OCI-LY3 (cell line): ENCODE results near the gene SLC13A2.

Experiments
- EZH2phosphoT487 ChIP-seq: fragments of 200-600 bp; shearing (Covaris generic); IDR thresholded peaks from 2 replicates; pipeline ENCODE4 v1.6.1; 2018; ENCODE audit warnings: antibody characterized with exemption, mixed run types, low read depth
- TF ChIP-seq, protein P1 (sequence below): fragments of 200-600, 300-600 bp; sonication (generic); IDR thresholded peaks from 2 replicates; pipeline ENCODE4 v1.5.1; 2014; ENCODE audit warnings: antibody characterized with exemption, low read length, low read depth

DNA sequence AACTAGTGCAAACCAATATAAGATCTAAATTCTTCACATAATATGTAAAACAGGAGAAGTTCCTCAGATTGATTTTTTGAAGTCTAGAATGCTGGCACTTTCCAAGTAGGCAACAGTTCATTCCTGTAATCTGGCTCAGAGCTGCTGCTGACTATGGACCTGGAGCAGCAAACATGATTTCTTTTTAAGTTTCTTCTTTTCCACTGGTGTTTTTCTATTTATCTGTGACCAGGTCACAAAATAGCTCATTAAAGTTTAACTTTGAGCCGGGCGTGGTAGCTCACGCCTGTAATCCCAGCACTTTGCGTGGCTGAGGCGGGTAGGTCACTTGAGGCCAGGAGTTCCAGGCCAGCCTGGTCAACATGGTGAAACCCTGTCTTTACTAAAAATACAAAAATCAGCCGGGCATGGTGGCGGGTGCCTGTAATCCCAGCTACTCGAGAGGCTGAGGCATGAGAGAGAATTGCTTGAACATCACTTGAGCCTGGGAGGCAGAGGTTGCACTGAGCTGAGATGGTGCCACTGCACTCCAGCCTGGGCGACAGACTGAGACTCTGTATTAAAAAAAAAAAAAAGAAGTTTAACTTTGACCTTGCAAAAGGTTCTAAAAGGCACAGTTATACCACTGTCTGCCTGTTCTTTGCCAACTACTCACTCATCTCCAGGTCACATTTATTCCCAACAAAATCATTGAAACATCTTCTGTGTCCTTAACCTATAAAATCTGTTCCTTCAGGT lies 29.4 kb upstream of the SLC13A2 start:
- TF ChIP-seq, protein P1, sequence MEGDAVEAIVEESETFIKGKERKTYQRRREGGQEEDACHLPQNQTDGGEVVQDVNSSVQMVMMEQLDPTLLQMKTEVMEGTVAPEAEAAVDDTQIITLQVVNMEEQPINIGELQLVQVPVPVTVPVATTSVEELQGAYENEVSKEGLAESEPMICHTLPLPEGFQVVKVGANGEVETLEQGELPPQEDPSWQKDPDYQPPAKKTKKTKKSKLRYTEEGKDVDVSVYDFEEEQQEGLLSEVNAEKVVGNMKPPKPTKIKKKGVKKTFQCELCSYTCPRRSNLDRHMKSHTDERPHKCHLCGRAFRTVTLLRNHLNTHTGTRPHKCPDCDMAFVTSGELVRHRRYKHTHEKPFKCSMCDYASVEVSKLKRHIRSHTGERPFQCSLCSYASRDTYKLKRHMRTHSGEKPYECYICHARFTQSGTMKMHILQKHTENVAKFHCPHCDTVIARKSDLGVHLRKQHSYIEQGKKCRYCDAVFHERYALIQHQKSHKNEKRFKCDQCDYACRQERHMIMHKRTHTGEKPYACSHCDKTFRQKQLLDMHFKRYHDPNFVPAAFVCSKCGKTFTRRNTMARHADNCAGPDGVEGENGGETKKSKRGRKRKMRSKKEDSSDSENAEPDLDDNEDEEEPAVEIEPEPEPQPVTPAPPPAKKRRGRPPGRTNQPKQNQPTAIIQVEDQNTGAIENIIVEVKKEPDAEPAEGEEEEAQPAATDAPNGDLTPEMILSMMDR: no peak
- TF ChIP-seq EZH2phosphoT487: no peak
